ENCODE data around the gene NELFB.

Gene NELFB

DNA sequence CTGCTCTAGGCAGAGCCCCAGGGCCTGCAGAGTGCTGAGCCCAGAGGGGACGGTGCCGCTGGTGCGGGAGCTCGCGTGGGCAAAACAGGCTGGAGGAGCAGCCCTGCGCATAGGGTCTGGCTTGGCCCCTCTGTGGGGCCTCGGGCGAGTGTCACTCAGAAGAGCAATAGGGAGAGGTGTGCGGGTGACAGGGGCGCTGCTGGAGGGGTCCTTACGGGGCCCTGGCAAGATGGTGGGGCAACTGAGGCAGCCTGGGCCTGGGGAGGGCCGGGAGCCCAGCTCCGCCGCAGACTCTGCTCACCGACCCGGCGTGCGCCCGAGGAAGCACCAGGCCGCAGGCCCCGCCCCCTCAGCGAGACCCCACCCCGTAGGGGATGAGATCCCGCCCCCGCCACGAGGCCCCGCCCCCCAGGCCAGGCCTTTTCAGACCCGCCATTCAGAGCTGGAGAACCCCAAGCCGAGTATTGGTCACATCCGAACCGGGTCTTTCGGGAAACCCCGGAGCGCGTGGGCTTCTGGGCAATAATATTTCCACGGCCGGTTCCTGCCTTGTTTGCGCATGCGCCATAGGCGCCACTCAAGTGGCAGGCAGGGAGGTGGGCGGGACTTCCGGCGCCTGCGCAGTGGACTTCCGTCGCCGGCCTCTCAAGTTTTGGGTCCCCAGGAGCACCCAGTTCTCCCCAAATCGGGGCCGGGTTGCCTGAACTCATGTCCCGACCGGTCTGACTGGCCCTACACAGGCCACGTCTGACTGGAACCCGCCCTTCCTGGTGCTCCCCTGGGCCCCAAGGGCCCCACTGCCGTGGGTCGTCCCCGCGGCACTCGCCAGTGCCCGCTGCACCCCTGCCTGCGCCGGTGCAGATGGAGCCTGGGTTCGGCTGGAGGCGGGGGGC lies 31.8 kb upstream of the NELFB start:
- in situ Hi-C loops (cut with HindIII; ENCODE audit: low sequenced_read_pairs), result no loop called here

DNA sequence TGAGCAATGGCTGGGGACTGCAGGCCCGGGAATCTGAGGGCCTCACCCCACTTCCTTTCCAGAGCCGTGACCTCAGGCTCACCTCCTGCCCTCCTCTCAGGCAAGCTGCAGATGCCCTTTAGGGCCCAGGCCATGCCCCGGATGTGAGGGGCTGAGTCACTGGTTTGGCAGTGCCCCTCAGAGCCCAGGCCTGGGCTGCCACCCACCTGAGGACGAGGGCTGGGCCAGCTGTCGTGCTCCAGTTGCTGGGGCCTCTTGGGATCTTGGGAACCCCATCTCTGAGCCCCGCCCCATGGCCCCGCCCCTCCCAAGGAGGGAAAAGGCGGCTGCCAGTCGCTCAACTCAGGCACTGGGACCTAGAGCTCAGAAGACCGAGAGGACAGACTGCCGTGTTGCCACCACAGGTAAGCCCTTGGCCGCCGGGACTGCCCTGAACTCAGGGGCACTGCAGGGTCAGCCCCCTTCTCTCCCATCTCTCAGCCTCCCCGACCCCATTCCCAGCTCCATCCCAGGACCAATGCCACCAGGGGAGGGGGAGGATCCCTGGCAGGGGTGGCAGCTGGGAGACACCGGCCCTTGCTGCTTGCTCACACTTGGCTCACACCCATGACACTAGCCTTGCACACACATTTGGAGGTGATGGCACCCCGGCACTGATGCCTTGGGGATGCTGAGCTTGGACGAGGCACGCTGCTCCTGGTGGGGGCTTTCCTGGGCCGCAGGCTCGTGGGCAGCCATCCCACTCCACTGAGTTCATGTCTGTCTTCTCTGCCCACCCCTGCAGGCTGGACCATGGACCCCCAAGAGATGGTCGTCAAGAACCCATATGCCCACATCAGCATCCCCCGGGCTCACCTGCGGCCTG lies 30.1 kb upstream of the NELFB start, which contains the start of gene CYSRT1:
CYSRT1 (plus strand) TSS at position 345 of the 865 bp plus-strand sequence; CDS start at position 793, 448 bp downstream.
- in situ Hi-C loops (cut with HindIII; ENCODE audit: low sequenced_read_pairs), result no loop called here

DNA sequence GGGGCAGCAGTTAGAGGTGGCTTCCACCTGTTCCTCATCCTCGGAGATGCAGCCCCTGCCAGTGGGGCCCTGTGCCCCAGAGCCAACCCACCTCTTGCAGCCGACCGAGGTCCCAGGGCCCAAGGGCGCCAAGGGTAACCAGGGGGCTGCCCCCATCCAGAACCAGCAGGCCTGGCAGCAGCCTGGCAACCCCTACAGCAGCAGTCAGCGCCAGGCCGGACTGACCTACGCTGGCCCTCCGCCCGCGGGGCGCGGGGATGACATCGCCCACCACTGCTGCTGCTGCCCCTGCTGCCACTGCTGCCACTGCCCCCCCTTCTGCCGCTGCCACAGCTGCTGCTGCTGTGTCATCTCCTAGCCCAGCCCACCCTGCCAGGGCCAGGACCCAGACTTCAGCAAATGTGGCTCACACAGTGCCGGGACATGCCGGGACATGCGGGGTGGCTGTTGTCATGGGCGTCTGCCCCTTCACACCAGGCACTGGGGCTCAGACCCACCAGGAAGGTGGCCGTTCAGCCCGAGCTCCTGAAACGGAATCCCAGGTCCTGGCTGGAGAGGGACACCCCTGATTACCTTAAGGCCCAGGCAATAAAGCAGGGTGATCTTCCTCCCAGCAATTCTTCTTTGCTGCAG lies 29.3 kb upstream of the NELFB start:
- in situ Hi-C loops (cut with HindIII; ENCODE audit: low sequenced_read_pairs), result no loop called here

- in situ Hi-C loops (cut with HindIII; ENCODE audit: low sequenced_read_pairs), result no loop called here
Observed at GRCh38 chr9:137226338-137227053, 28.6 kb upstream of the NELFB start.

- in situ Hi-C loops (cut with HindIII; ENCODE audit: low sequenced_read_pairs), result no loop called here
Observed at GRCh38 chr9:137227054-137227852, 27.9 kb upstream of the NELFB start, which contains the start of gene RNF224. RNF224 (plus strand) TSS chr9:137227502; CDS start chr9:137228336, 834 bp downstream.

- in situ Hi-C loops (cut with HindIII; ENCODE audit: low sequenced_read_pairs), result no loop called here
Observed at GRCh38 chr9:137227853-137228505, 27.1 kb upstream of the NELFB start.

DNA sequence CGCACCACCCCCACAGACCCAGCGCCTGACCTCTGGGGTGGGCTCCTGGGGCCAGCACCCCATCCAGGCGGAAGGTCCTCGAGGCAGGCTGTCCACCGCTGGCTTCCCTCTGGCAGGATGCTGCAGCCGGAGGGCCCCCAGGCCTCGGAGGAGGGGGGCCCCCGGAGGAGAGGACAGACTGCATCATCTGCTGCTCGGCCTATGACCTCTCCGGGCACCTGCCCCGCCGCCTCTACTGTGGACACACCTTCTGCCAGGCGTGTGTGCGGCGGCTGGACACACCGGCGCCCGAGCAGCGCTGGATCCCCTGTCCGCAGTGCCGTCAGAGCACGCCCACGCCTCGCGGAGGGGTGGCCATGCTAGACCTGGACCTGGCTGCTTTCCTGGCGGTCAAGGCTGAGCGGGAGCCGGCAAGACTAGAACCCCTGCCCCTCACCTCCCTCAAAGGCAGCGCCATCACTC lies 26.6 kb upstream of the NELFB start:
- in situ Hi-C loops (cut with HindIII; ENCODE audit: low sequenced_read_pairs), result no loop called here

- in situ Hi-C loops (cut with HindIII; ENCODE audit: low sequenced_read_pairs), result no loop called here
Observed at GRCh38 chr9:137228968-137229896, 25.9 kb upstream of the NELFB start.

GRCh38 chr9:137229903-137230704 lies 25.0 kb upstream of the NELFB start:
- in situ Hi-C loops (cut with HindIII; ENCODE audit: low sequenced_read_pairs), result no loop called here

DNA sequence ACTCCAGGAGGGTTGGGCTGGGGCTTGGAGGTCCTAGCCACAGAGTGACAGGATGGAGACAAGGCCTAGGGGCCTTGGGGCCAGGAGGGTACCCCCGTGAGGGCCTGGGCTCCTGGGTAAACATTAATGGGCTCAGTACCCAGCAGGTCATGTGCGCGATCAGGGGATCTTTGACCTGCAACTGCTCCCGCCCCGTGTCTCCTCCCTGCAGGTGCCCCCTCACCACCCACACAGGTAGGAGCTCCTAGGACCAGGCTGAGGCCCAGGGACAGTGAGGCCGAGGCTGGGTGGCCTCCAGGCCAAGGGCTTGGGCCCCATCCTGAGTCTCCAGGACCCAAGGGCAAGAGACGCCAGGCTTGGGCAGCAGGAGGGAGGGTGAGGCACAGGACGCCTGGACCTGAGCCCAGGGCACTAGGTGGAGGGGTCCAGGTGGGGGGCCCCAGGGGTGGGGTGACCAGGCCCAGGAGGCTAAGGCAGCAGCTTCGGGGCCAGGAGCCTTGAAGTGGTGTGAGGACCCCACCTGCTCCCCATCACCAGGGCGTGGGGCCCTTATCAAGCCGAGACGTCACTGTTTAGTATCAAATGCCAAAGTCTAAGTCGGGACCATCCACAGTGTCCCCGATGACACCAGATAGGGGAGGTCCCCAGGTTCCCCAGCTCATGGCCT lies 24.3 kb upstream of the NELFB start, which contains the start of gene SLC34A3:
SLC34A3 (plus strand) TSS at position 197 of the 667 bp plus-strand sequence. CDS start 802 bp downstream, outside the sequence.
- in situ Hi-C loops (cut with HindIII; ENCODE audit: low sequenced_read_pairs), result no loop called here

- in situ Hi-C loops (cut with HindIII; ENCODE audit: low sequenced_read_pairs), result no loop called here
Observed at GRCh38 chr9:137231372-137232039, 23.6 kb upstream of the NELFB start.

DNA sequence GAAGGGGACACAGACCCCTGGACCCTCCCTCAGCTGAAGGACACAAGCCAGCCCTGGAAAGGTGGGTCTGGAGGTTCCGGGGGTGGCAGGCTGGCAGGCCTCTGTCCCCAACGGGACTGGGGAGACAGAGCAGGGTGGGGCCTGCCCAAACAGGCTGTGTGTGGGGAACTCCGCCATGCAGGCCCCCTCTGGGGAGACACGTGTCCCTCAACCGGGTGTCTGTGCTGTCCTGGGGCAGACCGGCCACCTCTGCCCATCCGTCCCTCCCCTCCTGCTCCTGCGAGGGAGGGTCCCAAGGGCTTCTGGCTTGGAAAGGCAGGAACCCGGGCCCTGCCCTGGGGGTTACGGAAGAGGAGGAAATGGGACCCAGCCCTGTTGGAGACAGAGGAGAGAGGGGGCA lies 23.0 kb upstream of the NELFB start:
- in situ Hi-C loops (cut with HindIII; ENCODE audit: low sequenced_read_pairs), result no loop called here

- in situ Hi-C loops (cut with HindIII; ENCODE audit: low sequenced_read_pairs), result no loop called here
Observed at GRCh38 chr9:137232510-137232909, 22.6 kb upstream of the NELFB start.

- in situ Hi-C loops (cut with HindIII; ENCODE audit: low sequenced_read_pairs), result no loop called here
Observed at GRCh38 chr9:137233143-137233980, 21.8 kb upstream of the NELFB start.

All from DLD1 (cell line).